Activated naive CD4-positive, alpha-beta T cell (primary cell): ENCODE measurements around the gene HSBP1L1.

Experiments used
- DNase-seq, 4 experiments: peaks; one replicate each; lab custom pipeline; 2025; lab: John Stamatoyannopoulos, UW

Gene HSBP1L1

GRCh38 chr18:79930020-79930642 is 34.3 kb upstream of the HSBP1L1 start:
- no peak for DNase-seq

GRCh38 chr18:79931475-79931874 is 33.0 kb upstream of the HSBP1L1 start:
- DNase-seq = no peak

- no peak for DNase-seq
Measured at GRCh38 chr18:79932907-79933306, 31.5 kb upstream of the HSBP1L1 start.

- no peak for DNase-seq
Measured at GRCh38 chr18:79933765-79934164, 30.7 kb upstream of the HSBP1L1 start.

- no peak for DNase-seq
Measured at GRCh38 chr18:79934311-79935097, 29.9 kb upstream of the HSBP1L1 start.

GRCh38 chr18:79935098-79935480 is 29.4 kb upstream of the HSBP1L1 start:
- DNase-seq = no peak

- no peak for DNase-seq
Measured at GRCh38 chr18:79935499-79935898, 28.9 kb upstream of the HSBP1L1 start.

- no peak for DNase-seq
Measured at GRCh38 chr18:79935925-79936324, 28.5 kb upstream of the HSBP1L1 start.

- no peak for DNase-seq
Measured at GRCh38 chr18:79936641-79937040, 27.8 kb upstream of the HSBP1L1 start.

GRCh38 chr18:79937103-79937860 is 27.2 kb upstream of the HSBP1L1 start:
- no peak for DNase-seq

- DNase-seq = no peak
Measured at GRCh38 chr18:79938196-79938595, 26.2 kb upstream of the HSBP1L1 start.

GRCh38 chr18:79939096-79939495 is 25.3 kb upstream of the HSBP1L1 start:
- no peak for DNase-seq

- DNase-seq = no peak
Measured at GRCh38 chr18:79940126-79940813, 24.2 kb upstream of the HSBP1L1 start.

- DNase-seq = no peak
Measured at GRCh38 chr18:79940814-79941472, 23.5 kb upstream of the HSBP1L1 start.

GRCh38 chr18:79941473-79942119 is 22.8 kb upstream of the HSBP1L1 start:
- no peak for DNase-seq

GRCh38 chr18:79942211-79942610 is 22.2 kb upstream of the HSBP1L1 start:
- no peak for DNase-seq

GRCh38 chr18:79942786-79943607 is 21.4 kb upstream of the HSBP1L1 start:
- no peak for DNase-seq

GRCh38 chr18:79943608-79944125 is 20.8 kb upstream of the HSBP1L1 start:
- DNase-seq = no peak

- DNase-seq = no peak
Measured at GRCh38 chr18:79944126-79944731, 20.2 kb upstream of the HSBP1L1 start.

GRCh38 chr18:79944746-79945117 is 19.7 kb upstream of the HSBP1L1 start:
- no peak for DNase-seq
